HepG2 (cell line): ENCODE results near the gene BAZ2A. TPM values are rescaled to one million over a fixed set of nuclear protein-coding genes. Genes with fewer than 3 reads are reported as not detected.

Experiments
- ATAC-seq: fragments of 200-7000 bp; cut with Tn5 transposase; 3 replicates; pipeline ENCODE4 v1.9.1; 2020; ENCODE audit warnings: mild to moderate bottlenecking, moderate library complexity
- BruUV-seq: library from RNA; stranded (reverse); fragments of 400-500 nt; replicated peaks from 2 replicates; lab custom pipeline; 2021; lab: Mats Ljungman, UMichigan
- CTCF ChIA-PET: fragments of 300-600 bp; formaldehyde crosslinking; extraction: SDS; loops from one replicate; lab custom pipeline; 2021; ENCODE audit warnings: low total read pairs, inconsistent platforms, low intra/inter-chr PET ratio; lab: Yijun Ruan, JAX
- POLR2A ChIA-PET: fragments of 350-600 bp; sonication (Branson Sonifier 250); formaldehyde crosslinking; loops from one replicate; lab custom pipeline; 2020; ENCODE audit warnings: antibody characterized with exemption, inconsistent platforms; lab: Yijun Ruan, JAX
- DNase-seq: peaks from one replicate; pipeline ENCODE4 v3.0.0-alpha.2; 2015; ENCODE audit warnings: low spot score
- FAIRE-seq: peaks from 3 replicates; lab custom pipeline; 2011; peaks lifted over from hg19 to GRCh38; lab: Jason Lieb, UNC
- H2AFZ ChIP-seq: one replicate; pipeline ENCODE4 v1.6.1; 2011; ENCODE audit warnings: low read length, inconsistent platforms
- H3K27ac ChIP-seq: fragments of 300-600 bp; 3 replicates; pipeline ENCODE4 v1.8.0; 2011; ENCODE audit warnings: mixed run types, mild to moderate bottlenecking, mixed read lengths, low read length, inconsistent platforms; ENCODE audit not compliant: insufficient read depth; ENCODE audit errors: extremely low read length
- H3K27me3 ChIP-seq, 2 experiments: fragments of 200-600 bp in 1 of 2; 2 replicates in 1 of 2; 3 replicates in 1 of 2; pipeline versions ENCODE4 v1.6.0 to v1.8.0; 2011; ENCODE audit warnings: low read length in 2 of 2, mild to moderate bottlenecking in 2 of 2, moderate library complexity in 2 of 2, inconsistent platforms in 1 of 2; ENCODE audit not compliant: insufficient read depth in 2 of 2, control insufficient read depth in 1 of 2
- H3K36me3 ChIP-seq, 2 experiments: fragments of 200-600 bp in 1 of 2; replicated peaks in 1 of 2; 2 replicates in 1 of 2; 3 replicates in 1 of 2; pipeline versions ENCODE4 v1.5.1 to v1.8.0; 2011; ENCODE audit warnings: low read length in 2 of 2, inconsistent platforms in 1 of 2; ENCODE audit not compliant: insufficient read depth in 2 of 2, control insufficient read depth in 1 of 2
- H3K4me1 ChIP-seq: 2 replicates; pipeline ENCODE4 v1.5.1; 2012; ENCODE audit warnings: low read length, inconsistent platforms; ENCODE audit not compliant: insufficient read depth
- H3K4me2 ChIP-seq: 2 replicates; pipeline ENCODE4 v1.6.0; 2011; ENCODE audit warnings: low read depth, low read length, inconsistent platforms
- H3K4me3 ChIP-seq, 3 experiments: fragments of 200-600 bp in 1 of 3; sonication (generic), shearing (Covaris generic) in 1 of 3; replicated peaks in 1 of 3; 2 replicates each; pipeline ENCODE4 v1.5.1; 2011 to 2016; ENCODE audit warnings: low read length in 3 of 3, inconsistent platforms in 2 of 3, low read depth in 2 of 3, mild to moderate bottlenecking in 2 of 3, control low read depth in 1 of 3, mixed read lengths in 1 of 3; ENCODE audit not compliant: insufficient read depth in 1 of 3
- H3K79me2 ChIP-seq: one replicate; pipeline ENCODE4 v1.6.1; 2011; ENCODE audit warnings: low read length, inconsistent platforms; ENCODE audit not compliant: insufficient read depth
- H3K9ac ChIP-seq: 2 replicates; pipeline ENCODE4 v1.6.0; 2011; ENCODE audit warnings: mild to moderate bottlenecking, low read depth, low read length, inconsistent platforms; ENCODE audit not compliant: insufficient read depth
- H3K9me3 ChIP-seq: 2 replicates; pipeline ENCODE4 v1.5.1; 2012; ENCODE audit warnings: mild to moderate bottlenecking, low read length
- H4K20me1 ChIP-seq: 2 replicates; pipeline ENCODE4 v1.6.0; 2011; ENCODE audit warnings: inconsistent platforms, mild to moderate bottlenecking, low read length, moderate library complexity; ENCODE audit not compliant: insufficient read depth
- CBFB ChIP-seq: sonication (generic); formaldehyde crosslinking; IDR thresholded peaks from 2 replicates; pipeline ENCODE4 v1.4.0; 2020; ENCODE audit warnings: missing genetic modification reagents
- EED ChIP-seq: sonication (generic); formaldehyde crosslinking; IDR thresholded peaks from 2 replicates; pipeline ENCODE4 v1.5.0; 2020; ENCODE audit warnings: mild to moderate bottlenecking, missing genetic modification reagents
- RBM22 ChIP-seq: fragments of 200-400 bp; formaldehyde crosslinking; optimal IDR thresholded peaks from 2 replicates; pipeline ENCODE3; 2017; ENCODE audit warnings: mild to moderate bottlenecking, low read length, moderate library complexity
- ZNF577 ChIP-seq: sonication (generic); formaldehyde crosslinking; IDR thresholded peaks from 2 replicates; pipeline ENCODE4 v1.4.0; 2020; ENCODE audit warnings: mild to moderate bottlenecking, low read depth, missing genetic modification reagents, borderline replicate concordance
- WGBS: methylation state at CpG from one replicate; pipeline ENCODE4 v1.1.6; 2017; ENCODE audit warnings: low lambda C conversion rate; 5-methylcytosine and 5-hydroxymethylcytosine counted together
- in situ Hi-C: cut with HindIII; loops from 2 replicates; pipeline ENCODE4 v1.10.0; 2017; ENCODE audit warnings: low pct_unique_long_range_greater_than_20kb; ENCODE audit not compliant: extremely low pct_ligation_motif_present
- intact Hi-C: fragments of 100-400 bp; cut with micrococcal nuclease; formaldehyde crosslinking; loops from one replicate; pipeline ENCODE4 v1.10.0; 2022; ENCODE audit not compliant: unreplicated experiment
- polyA plus RNA-seq, 8 experiments: library from polyadenylated mRNA; depleted of rRNA in 3 of 8; stranded (reverse) in 7 of 8; unstranded in 1 of 8; fragments of >200 nt; fragmentation: Illumina TruSeq in 4 of 8; extraction: Trizol in 4 of 8; gene quantifications; 2 replicates each; pipeline versions ENCODE4 v1.2.1 to v1.2.3, GENCODE V29; 2011 to 2016; ENCODE audit warnings: low read depth in 4 of 8, missing spikeins in 1 of 8, mixed read lengths in 1 of 8; ENCODE audit not compliant: insufficient read depth in 1 of 8
- total RNA-seq, 5 experiments: library from RNA; depleted of rRNA; stranded (reverse); fragments of >200 nt; fragmentation: Illumina TruSeq; extraction: Trizol; gene quantifications; 2 replicates each; pipeline ENCODE4 v1.2.3, GENCODE V29; 2016; ENCODE audit warnings: low read depth in 1 of 5

The BAZ2A gene
- total and polyA plus RNA-seq, 2 of the 13 experiments (the other 11 are each of a cell fraction or from before 2014, with no cell fraction given): 21.8 to 73.5 TPM

DNA sequence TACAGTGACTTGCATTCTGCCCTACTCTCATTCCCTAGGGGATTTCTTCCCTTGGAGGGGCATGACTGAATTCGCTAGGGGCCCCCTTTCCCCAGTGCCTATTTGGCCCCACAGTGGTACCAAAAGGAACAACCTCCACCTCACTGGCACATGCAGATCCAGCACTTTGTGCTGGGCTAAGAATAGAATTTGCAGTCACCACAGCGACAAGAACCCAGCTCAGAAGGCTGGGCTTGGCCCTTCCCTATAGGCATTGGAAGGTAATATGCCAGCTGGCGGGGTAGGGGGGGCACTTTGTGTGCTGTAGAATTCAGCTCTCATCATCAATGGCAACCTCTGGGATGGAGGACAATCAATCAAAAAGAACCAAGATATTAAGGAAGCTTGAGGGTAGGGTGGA lies 13.9 kb downstream of the BAZ2A start:
- no peaks in the 10 kb centered on the region for H3K27me3 ChIP-seq
- peaks cover 29 to 80% of the 10 kb centered on the region in 2 experiments for H3K36me3 ChIP-seq
- ATAC-seq (no peak), DNase-seq (no peak), FAIRE-seq (no peak)
- peaks cover 9% of the 10 kb centered on the region; the same call in 1 of the 2 replicates for H4K20me1 ChIP-seq
- 96% methylated on average over 3 of the region's 3 CpGs for WGBS
- no peaks in the 10 kb centered on the region for H3K9me3 ChIP-seq
- H3K9ac ChIP-seq: no peak overlapping the region
- H3K27ac ChIP-seq: no peak overlapping the region
- CTCF ChIA-PET: no interaction called here
- H3K4me3 ChIP-seq: no peak overlapping the region
- intact Hi-C loops (no loop called here), in situ Hi-C loops (no loop called here)
- peaks cover 35% of the 10 kb centered on the region for H3K79me2 ChIP-seq
- peak; percentile 53 for TF ChIP-seq RBM22
- no peak for TF ChIP-seq ZNF577 (CRISPR knock-in tag)
- no TSS peak for BruUV-seq
- H2AFZ ChIP-seq: no peak overlapping the region
- no peak overlapping the region for H3K4me2 ChIP-seq
- no peaks in the 10 kb centered on the region for H3K4me1 ChIP-seq
- POLR2A ChIA-PET: no interaction called here

DNA sequence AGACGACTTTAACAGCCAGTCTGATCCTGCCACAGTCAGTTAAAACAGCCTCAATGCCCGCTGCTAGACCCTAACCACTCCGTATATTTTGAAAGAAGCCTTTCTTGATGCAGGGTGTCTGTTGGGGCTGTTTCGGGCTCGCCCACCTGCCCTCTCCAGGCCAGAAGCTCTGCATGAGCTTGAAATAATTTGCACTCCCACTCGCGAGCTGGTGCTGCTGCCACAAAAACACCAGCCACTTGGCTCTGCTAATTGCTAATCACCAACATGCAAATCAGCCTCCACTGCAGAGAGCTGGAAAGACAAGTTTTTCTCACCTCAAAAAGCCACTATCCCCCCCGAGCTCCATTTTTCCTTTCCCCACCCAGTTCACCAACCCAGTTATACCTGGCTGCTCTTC lies 15.5 kb downstream of the BAZ2A start:
- Histone ChIP-seq H3K4me2 (no peak overlapping the region), H3K9ac (no peak overlapping the region), H2AFZ (no peak overlapping the region), H3K9me3 (no peaks in the 10 kb centered on the region), H3K27ac (no peak overlapping the region), H3K4me3 (no peak overlapping the region), H3K36me3 (peaks cover 36 to 85% of the 10 kb centered on the region in 2 experiments), H3K79me2 (peaks cover 21% of the 10 kb centered on the region), H4K20me1 (peaks cover 5% of the 10 kb centered on the region; the same call in 1 of the 2 replicates), H3K27me3 (no peaks in the 10 kb centered on the region), H3K4me1 (no peaks in the 10 kb centered on the region)
- FAIRE-seq: no peak
- POLR2A ChIA-PET: no interaction called here
- BruUV-seq: no TSS peak
- TF ChIP-seq EED (CRISPR knock-in tag): no peak
- TF ChIP-seq CBFB (CRISPR knock-in tag): no peak
- in situ Hi-C loops: no loop called here
- no peak for DNase-seq
- intact Hi-C loops: no loop called here
- CTCF ChIA-PET: no interaction called here
- ATAC-seq: no peak
- WGBS: 96% methylated on average over 8 of the region's 8 CpGs
